HG02884 (cell line): ENCODE results near the gene NPR3.

ENCODE experiments used
- ATAC-seq: cut with Tn5 transposase; IDR thresholded peaks from one replicate; pipeline ENCODE4 v1.9.1; 2021; ENCODE audit warnings: mild to moderate bottlenecking, moderate library complexity; ENCODE audit not compliant: unreplicated experiment

NPR3 gene

GRCh38 chr5:32754284-32754683, 43.2 kb downstream of the NPR3 start:
- no peak for ATAC-seq

GRCh38 chr5:32760091-32760509, 49.0 kb downstream of the NPR3 start:
- no peak for ATAC-seq

- no peak for ATAC-seq
Measured at GRCh38 chr5:32765266-32765665, 54.1 kb downstream of the NPR3 start.

GRCh38 chr5:32767948-32768467, 56.9 kb downstream of the NPR3 start:
- ATAC-seq: no peak

GRCh38 chr5:32769711-32770110, 58.6 kb downstream of the NPR3 start:
- ATAC-seq: no peak

- ATAC-seq: no peak
Measured at GRCh38 chr5:32770444-32770843, 59.3 kb downstream of the NPR3 start.

GRCh38 chr5:32771037-32771436, 59.9 kb downstream of the NPR3 start:
- no peak for ATAC-seq

- ATAC-seq: no peak
Measured at GRCh38 chr5:32773944-32774343, 62.8 kb downstream of the NPR3 start.

GRCh38 chr5:32776200-32776599, 65.1 kb downstream of the NPR3 start:
- no peak for ATAC-seq

GRCh38 chr5:32777222-32777621, 66.1 kb downstream of the NPR3 start:
- no peak for ATAC-seq

GRCh38 chr5:32777733-32778132, 66.6 kb downstream of the NPR3 start:
- ATAC-seq: no peak

GRCh38 chr5:32778403-32778802, 67.3 kb downstream of the NPR3 start:
- ATAC-seq: no peak

- no peak for ATAC-seq
Measured at GRCh38 chr5:32779754-32780415, 68.8 kb downstream of the NPR3 start.

GRCh38 chr5:32780508-32780919, 69.4 kb downstream of the NPR3 start:
- ATAC-seq: no peak

GRCh38 chr5:32783661-32784060, 72.5 kb downstream of the NPR3 start:
- no peak for ATAC-seq

- no peak for ATAC-seq
Measured at GRCh38 chr5:32785611-32786254, 74.6 kb downstream of the NPR3 start.

GRCh38 chr5:32786311-32786710, 75.2 kb downstream of the NPR3 start:
- ATAC-seq: no peak

GRCh38 chr5:32790411-32790951, 79.4 kb downstream of the NPR3 start:
- ATAC-seq: no peak

- no peak for ATAC-seq
Measured at GRCh38 chr5:32791536-32792243, 80.6 kb downstream of the NPR3 start.

GRCh38 chr5:32794086-32794485, 83.0 kb downstream of the NPR3 start:
- no peak for ATAC-seq

- no peak for ATAC-seq
Measured at GRCh38 chr5:32802764-32803163, 91.6 kb downstream of the NPR3 start.

GRCh38 chr5:32803656-32804055, 92.5 kb downstream of the NPR3 start:
- no peak for ATAC-seq
